ENCODE results near the gene PRPH2.

DNA sequence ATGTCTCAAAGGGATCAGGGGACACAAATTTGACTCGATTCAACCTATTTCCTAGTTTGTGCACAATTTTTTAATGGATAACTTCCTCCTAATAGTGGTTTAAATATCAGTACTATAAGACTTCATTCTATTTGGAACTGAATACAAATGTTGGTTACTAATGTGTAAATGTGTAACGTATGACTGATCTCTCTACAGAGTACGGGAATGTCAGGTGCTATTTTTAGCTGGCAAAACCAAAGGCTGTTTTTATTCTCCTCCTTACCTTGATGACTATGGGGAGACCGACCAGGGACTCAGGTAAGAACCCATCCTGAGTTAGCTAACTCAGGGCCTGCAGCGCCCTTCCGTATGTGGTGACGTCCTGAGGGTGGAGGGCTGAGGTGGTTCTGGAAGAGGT lies 33.0 kb downstream of the PRPH2 start:
- TF ChIP-seq POLR2A (IDR thresholded peaks at IDR 0.05; ENCODE audit: low read depth, low read length) (no peak), POLR2AphosphoS5 (IDR thresholded peaks at IDR 0.05; ENCODE audit: low read length) (no peak), ZNF274 (IDR thresholded peaks at IDR 0.05; ENCODE audit: insufficient read depth, insufficient read length) (no peak), ESRRA (IDR thresholded peaks at IDR 0.05; ENCODE audit: low read length) (no peak)
- TF ChIP-seq, protein P1, sequence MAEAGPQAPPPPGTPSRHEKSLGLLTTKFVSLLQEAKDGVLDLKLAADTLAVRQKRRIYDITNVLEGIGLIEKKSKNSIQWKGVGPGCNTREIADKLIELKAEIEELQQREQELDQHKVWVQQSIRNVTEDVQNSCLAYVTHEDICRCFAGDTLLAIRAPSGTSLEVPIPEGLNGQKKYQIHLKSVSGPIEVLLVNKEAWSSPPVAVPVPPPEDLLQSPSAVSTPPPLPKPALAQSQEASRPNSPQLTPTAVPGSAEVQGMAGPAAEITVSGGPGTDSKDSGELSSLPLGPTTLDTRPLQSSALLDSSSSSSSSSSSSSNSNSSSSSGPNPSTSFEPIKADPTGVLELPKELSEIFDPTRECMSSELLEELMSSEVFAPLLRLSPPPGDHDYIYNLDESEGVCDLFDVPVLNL (IDR thresholded peaks at IDR 0.05; ENCODE audit: low read depth, low read length), result no peak
- TF ChIP-seq, protein P2, sequence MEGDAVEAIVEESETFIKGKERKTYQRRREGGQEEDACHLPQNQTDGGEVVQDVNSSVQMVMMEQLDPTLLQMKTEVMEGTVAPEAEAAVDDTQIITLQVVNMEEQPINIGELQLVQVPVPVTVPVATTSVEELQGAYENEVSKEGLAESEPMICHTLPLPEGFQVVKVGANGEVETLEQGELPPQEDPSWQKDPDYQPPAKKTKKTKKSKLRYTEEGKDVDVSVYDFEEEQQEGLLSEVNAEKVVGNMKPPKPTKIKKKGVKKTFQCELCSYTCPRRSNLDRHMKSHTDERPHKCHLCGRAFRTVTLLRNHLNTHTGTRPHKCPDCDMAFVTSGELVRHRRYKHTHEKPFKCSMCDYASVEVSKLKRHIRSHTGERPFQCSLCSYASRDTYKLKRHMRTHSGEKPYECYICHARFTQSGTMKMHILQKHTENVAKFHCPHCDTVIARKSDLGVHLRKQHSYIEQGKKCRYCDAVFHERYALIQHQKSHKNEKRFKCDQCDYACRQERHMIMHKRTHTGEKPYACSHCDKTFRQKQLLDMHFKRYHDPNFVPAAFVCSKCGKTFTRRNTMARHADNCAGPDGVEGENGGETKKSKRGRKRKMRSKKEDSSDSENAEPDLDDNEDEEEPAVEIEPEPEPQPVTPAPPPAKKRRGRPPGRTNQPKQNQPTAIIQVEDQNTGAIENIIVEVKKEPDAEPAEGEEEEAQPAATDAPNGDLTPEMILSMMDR (IDR thresholded peaks at IDR 0.05 in 2 of 3, conservative IDR thresholded peaks at IDR 0.05 in 1 of 3; ENCODE audit: control insufficient read depth in 2 of 3, extremely low read depth in 1 of 3, insufficient read depth in 1 of 3, low read depth in 3 of 3, low read length in 3 of 3), result no peak

All from GM12878 (cell line).